Measurements from ENCODE around the gene CDC42EP2. TPM values are rescaled to one million over a fixed set of nuclear protein-coding genes. Genes with fewer than 3 reads are reported as not detected.

Gene CDC42EP2
- total and polyA plus RNA-seq, 10 of the 15 experiments (the other 5 are each of a cell fraction or from before 2014, with no cell fraction given): 0.03 to 1.2 (median 0.09) TPM; not detected in 3

DNA sequence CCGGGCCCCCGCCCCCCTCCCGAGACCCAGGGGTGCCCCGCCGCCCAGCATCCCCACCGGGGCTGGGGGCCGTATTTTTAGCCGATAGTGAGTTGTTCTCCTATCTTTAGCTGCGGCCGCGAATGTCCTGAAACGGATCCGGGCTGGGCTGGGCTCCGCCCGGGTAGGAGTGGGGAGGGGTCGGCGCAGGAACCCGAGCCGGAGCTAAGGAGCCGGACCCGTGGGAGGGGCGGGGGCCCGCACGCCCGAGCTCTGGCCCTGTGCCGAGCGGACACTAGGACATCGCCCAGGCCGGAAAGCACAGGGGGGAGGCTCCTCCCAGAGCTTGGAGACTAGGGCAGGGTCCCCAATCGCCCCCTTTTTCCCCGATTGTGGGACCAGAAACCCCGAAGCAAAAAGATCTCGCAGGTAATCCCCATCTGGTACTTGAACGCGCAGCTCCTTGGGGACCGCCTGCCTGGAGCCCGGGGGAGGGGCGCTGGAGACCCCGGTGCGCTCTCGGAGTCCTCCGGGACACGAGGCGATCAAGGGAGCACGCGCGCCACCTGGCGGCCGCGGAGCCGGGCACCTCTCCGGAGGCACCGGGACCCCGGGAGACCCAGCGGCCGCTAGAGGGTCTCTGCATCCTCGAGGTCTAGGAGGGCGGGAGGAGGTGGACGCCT lies 669 bp downstream of the CDC42EP2 start:
- Histone ChIP-seq H4K20me1 (ENCODE audit: control insufficient read depth, insufficient read depth) (no peaks in the 10 kb centered on the region), H2AFZ (ENCODE audit: control insufficient read depth, low read depth, low read length) (peak overlapping the region; percentile 84), H3K27me3 (replicated peaks in 1 of 2; ENCODE audit: control insufficient read depth in 2 of 2, insufficient read depth in 2 of 2, low read length in 1 of 2) (peaks cover 0 to 1% of the 10 kb centered on the region in 2 experiments; a peak in 2 of 4 replicates), H3K36me3 (ENCODE audit: control insufficient read depth in 2 of 2, insufficient read depth in 2 of 2, low read length in 1 of 2) (no peaks in the 10 kb centered on the region), H3K4me3 (peak overlapping the region; percentile 95), H3K4me1 (ENCODE audit: control insufficient read depth, insufficient read depth, low read length) (no peaks in the 10 kb centered on the region), H3K9ac (ENCODE audit: control insufficient read depth, insufficient read depth, low read length) (peak overlapping the region; percentile 31; the same call in 1 of the 2 replicates), H3K79me2 (ENCODE audit: control insufficient read depth, insufficient read depth, low read length) (no peaks in the 10 kb centered on the region), H3K4me2 (ENCODE audit: control insufficient read depth, insufficient read depth) (peak overlapping the region; percentile 80), H3K9me3 (replicated peaks; ENCODE audit: control insufficient read depth, insufficient read depth, low read length) (no peaks in the 10 kb centered on the region), H3K27ac (ENCODE audit: control insufficient read depth, insufficient read depth) (no peak overlapping the region)
- ATAC-seq (peak; percentile 85), DNase-seq (ENCODE audit: low read depth, low spot score) (no peak), FAIRE-seq (no peak)
- RAD21 ChIA-PET (ENCODE audit: unreplicated experiment): interaction anchor here (0.8 to 7.9 kb wide), 23 partner anchors 11 to 536 kb away, joined by 3 to 254 read pairs (median 5); partner anchors contain the start of genes DPF2, POLA2 and TM7SF2
- CTCF ChIA-PET: interaction anchor here (0.7 to 15.4 kb wide), 40 partner anchors 10 to 1183 kb away, joined by 3 to 351 read pairs (median 5); partner anchors contain the start of genes CDCA5, DPF2, POLA2 and TM7SF2
- BruUV-seq (replicated peaks): no TSS peak
- WGBS (ENCODE audit: insufficient coverage, insufficient replicate concordance, low lambda C conversion rate, missing lambda C conversion rate): under 1% methylated on average over 51 of the region's 59 CpGs
- POLR2A ChIA-PET: interaction anchor here (0.5 to 3.1 kb wide), 8 partner anchors 14 to 300 kb away, joined by 3 to 29 read pairs (median 5); no protein-coding TSS in a partner anchor
- intact Hi-C loops (cut with micrococcal nuclease; ENCODE audit: unreplicated experiment): loop anchor here (1.0 to 5.0 kb wide), 4 partner anchors 40 to 197 kb away; no protein-coding TSS in a partner anchor
- in situ Hi-C loops (cut with MboI): no loop called here
- SMC1A ChIA-PET (ENCODE audit: uncharacterized antibody, unreplicated experiment): interaction anchor here (0.6 to 11.6 kb wide), 13 partner anchors 14 to 467 kb away, joined by 3 to 180 read pairs (median 4); no protein-coding TSS in a partner anchor
- TF ChIP-seq, protein P1, sequence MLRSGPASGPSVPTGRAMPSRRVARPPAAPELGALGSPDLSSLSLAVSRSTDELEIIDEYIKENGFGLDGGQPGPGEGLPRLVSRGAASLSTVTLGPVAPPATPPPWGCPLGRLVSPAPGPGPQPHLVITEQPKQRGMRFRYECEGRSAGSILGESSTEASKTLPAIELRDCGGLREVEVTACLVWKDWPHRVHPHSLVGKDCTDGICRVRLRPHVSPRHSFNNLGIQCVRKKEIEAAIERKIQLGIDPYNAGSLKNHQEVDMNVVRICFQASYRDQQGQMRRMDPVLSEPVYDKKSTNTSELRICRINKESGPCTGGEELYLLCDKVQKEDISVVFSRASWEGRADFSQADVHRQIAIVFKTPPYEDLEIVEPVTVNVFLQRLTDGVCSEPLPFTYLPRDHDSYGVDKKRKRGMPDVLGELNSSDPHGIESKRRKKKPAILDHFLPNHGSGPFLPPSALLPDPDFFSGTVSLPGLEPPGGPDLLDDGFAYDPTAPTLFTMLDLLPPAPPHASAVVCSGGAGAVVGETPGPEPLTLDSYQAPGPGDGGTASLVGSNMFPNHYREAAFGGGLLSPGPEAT (IDR thresholded peaks at IDR 0.05; ENCODE audit: low read depth): no peak
- TF ChIP-seq IKZF1 (conservative IDR thresholded peaks at IDR 0.05) (peak; percentile 17; the same call in 1 of the 2 replicates), SREBF2 (IDR thresholded peaks at IDR 0.05; ENCODE audit: low read length) (no peak), BHLHE40 (IDR thresholded peaks at IDR 0.05; ENCODE audit: borderline replicate concordance in 1 of 2, low read depth in 2 of 2, low read length in 1 of 2) (peak; percentile 10 to 13; a peak in 1 of 4 replicates), NRF1 (conservative IDR thresholded peaks at IDR 0.05; ENCODE audit: low read depth, low read length) (no peak), ZZZ3 (IDR thresholded peaks at IDR 0.05; ENCODE audit: control insufficient read depth, insufficient read length, low read depth) (no peak), HDGF (IDR thresholded peaks at IDR 0.05) (no peak), WRNIP1 (IDR thresholded peaks at IDR 0.05; ENCODE audit: borderline replicate concordance, low read depth, low read length) (no peak), CHD4 (IDR thresholded peaks at IDR 0.05) (no peak), NR2C2 (IDR thresholded peaks at IDR 0.05; ENCODE audit: borderline replicate concordance, control insufficient read depth, insufficient read length, low read depth) (no peak), MEF2A (IDR thresholded peaks at IDR 0.05; ENCODE audit: insufficient read depth, low read depth, low read length) (no peak), DPF2 (IDR thresholded peaks at IDR 0.05) (no peak), NFYA (IDR thresholded peaks at IDR 0.05; ENCODE audit: borderline replicate concordance, low read depth, low read length) (no peak)
- TF ChIP-seq, protein P2, sequence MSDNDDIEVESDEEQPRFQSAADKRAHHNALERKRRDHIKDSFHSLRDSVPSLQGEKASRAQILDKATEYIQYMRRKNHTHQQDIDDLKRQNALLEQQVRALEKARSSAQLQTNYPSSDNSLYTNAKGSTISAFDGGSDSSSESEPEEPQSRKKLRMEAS (IDR thresholded peaks at IDR 0.05; ENCODE audit: low read depth, low read length): no peak
- TF ChIP-seq, protein P3, sequence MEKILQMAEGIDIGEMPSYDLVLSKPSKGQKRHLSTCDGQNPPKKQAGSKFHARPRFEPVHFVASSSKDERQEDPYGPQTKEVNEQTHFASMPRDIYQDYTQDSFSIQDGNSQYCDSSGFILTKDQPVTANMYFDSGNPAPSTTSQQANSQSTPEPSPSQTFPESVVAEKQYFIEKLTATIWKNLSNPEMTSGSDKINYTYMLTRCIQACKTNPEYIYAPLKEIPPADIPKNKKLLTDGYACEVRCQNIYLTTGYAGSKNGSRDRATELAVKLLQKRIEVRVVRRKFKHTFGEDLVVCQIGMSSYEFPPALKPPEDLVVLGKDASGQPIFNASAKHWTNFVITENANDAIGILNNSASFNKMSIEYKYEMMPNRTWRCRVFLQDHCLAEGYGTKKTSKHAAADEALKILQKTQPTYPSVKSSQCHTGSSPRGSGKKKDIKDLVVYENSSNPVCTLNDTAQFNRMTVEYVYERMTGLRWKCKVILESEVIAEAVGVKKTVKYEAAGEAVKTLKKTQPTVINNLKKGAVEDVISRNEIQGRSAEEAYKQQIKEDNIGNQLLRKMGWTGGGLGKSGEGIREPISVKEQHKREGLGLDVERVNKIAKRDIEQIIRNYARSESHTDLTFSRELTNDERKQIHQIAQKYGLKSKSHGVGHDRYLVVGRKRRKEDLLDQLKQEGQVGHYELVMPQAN (conservative IDR thresholded peaks at IDR 0.05): peak; percentile 79
- TF ChIP-seq, protein P4, sequence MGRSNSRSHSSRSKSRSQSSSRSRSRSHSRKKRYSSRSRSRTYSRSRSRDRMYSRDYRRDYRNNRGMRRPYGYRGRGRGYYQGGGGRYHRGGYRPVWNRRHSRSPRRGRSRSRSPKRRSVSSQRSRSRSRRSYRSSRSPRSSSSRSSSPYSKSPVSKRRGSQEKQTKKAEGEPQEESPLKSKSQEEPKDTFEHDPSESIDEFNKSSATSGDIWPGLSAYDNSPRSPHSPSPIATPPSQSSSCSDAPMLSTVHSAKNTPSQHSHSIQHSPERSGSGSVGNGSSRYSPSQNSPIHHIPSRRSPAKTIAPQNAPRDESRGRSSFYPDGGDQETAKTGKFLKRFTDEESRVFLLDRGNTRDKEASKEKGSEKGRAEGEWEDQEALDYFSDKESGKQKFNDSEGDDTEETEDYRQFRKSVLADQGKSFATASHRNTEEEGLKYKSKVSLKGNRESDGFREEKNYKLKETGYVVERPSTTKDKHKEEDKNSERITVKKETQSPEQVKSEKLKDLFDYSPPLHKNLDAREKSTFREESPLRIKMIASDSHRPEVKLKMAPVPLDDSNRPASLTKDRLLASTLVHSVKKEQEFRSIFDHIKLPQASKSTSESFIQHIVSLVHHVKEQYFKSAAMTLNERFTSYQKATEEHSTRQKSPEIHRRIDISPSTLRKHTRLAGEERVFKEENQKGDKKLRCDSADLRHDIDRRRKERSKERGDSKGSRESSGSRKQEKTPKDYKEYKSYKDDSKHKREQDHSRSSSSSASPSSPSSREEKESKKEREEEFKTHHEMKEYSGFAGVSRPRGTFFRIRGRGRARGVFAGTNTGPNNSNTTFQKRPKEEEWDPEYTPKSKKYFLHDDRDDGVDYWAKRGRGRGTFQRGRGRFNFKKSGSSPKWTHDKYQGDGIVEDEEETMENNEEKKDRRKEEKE (IDR thresholded peaks at IDR 0.05): no peak

Data from GM12878 (cell line).